IPS-18a (cell line): ENCODE results near the gene AGBL4.

Experiments used
- H3K27ac ChIP-seq: one replicate; pipeline ENCODE4 v1.5.1; 2013; ENCODE audit warnings: low read length
- H3K27me3 ChIP-seq: one replicate; pipeline ENCODE4 v1.6.1; 2013; ENCODE audit warnings: mild to moderate bottlenecking, low read length; ENCODE audit not compliant: control insufficient read depth, insufficient read depth
- H3K36me3 ChIP-seq: one replicate; pipeline ENCODE4 v1.6.1; 2013; ENCODE audit warnings: low read depth, low read length; ENCODE audit not compliant: control insufficient read depth
- H3K4me1 ChIP-seq: one replicate; pipeline ENCODE4 v1.6.1; 2013; ENCODE audit warnings: low read depth, low read length; ENCODE audit not compliant: control insufficient read depth
- H3K4me3 ChIP-seq: one replicate; pipeline ENCODE4 v1.5.1; 2013; ENCODE audit warnings: low read length
- H3K9ac ChIP-seq: one replicate; pipeline ENCODE4 v1.6.1; 2013; ENCODE audit warnings: mild to moderate bottlenecking, low read length, moderate library complexity
- H3K9me3 ChIP-seq: one replicate; pipeline ENCODE4 v1.6.1; 2013; ENCODE audit warnings: low read depth, low read length; ENCODE audit not compliant: control insufficient read depth

Gene AGBL4

GRCh38 chr1:48592330-48592729, 1431.4 kb downstream of the AGBL4 start:
- Histone ChIP-seq H3K27me3 (no peaks in the 10 kb centered on the region), H3K27ac (no peak overlapping the region), H3K36me3 (no peaks in the 10 kb centered on the region), H3K4me3 (no peak overlapping the region), H3K9me3 (no peaks in the 10 kb centered on the region), H3K4me1 (peaks cover 13% of the 10 kb centered on the region), H3K9ac (no peak overlapping the region)

DNA sequence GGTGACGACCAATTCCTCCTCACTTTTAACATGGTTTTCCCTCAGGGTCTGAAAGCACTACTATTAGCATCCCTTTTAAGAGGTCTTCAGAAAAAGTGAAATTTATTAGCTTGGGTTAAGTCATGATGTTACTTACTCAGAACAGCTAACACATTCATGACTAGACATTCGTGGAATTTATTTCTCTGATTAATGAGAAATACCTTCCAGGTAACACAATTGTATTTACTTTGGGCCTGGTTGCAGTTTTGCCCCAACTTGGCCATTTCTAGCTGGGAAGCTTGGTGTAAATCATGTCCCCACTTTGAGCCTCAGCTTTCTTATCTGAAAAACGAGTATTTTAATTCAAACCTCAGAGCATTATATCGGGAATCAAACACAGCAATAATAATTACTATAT, 1432.6 kb downstream of the AGBL4 start:
- Histone ChIP-seq H3K27me3 (no peaks in the 10 kb centered on the region), H3K27ac (no peak overlapping the region), H3K4me3 (no peak overlapping the region), H3K9me3 (no peaks in the 10 kb centered on the region), H3K4me1 (peaks cover 13% of the 10 kb centered on the region), H3K36me3 (no peaks in the 10 kb centered on the region), H3K9ac (no peak overlapping the region)

DNA sequence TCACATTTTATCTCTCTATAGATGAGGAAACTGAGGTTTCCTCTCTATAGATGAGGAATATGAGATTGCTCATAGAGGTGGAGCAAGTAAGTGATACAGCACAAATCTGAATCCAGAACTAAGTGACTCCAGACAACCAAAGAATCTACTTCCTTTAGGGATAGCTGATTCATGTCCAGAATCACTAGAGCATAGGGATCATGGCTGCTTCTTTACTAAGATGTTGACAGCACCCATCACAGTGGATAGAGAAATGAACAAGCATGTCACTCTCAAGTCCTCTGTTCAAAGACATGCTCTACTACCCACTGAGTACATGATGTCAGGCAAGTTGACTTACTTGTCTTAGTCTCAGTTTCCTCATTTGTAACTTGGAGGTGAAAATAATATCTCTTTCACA, 1435.7 kb downstream of the AGBL4 start:
- H3K27me3 ChIP-seq: no peaks in the 10 kb centered on the region
- H3K27ac ChIP-seq: no peak overlapping the region
- no peaks in the 10 kb centered on the region for H3K4me1 ChIP-seq
- H3K9me3 ChIP-seq: no peaks in the 10 kb centered on the region
- H3K36me3 ChIP-seq: no peaks in the 10 kb centered on the region
- H3K4me3 ChIP-seq: no peak overlapping the region
- H3K9ac ChIP-seq: no peak overlapping the region

GRCh38 chr1:48582408-48582807, 1441.3 kb downstream of the AGBL4 start:
- Histone ChIP-seq H3K27me3 (no peaks in the 10 kb centered on the region), H3K4me1 (no peaks in the 10 kb centered on the region), H3K9me3 (no peaks in the 10 kb centered on the region), H3K4me3 (no peak overlapping the region), H3K27ac (no peak overlapping the region), H3K9ac (no peak overlapping the region), H3K36me3 (no peaks in the 10 kb centered on the region)

- Histone ChIP-seq H3K4me1 (no peaks in the 10 kb centered on the region), H3K9me3 (no peaks in the 10 kb centered on the region), H3K27me3 (no peaks in the 10 kb centered on the region), H3K36me3 (no peaks in the 10 kb centered on the region), H3K4me3 (no peak overlapping the region), H3K9ac (no peak overlapping the region), H3K27ac (no peak overlapping the region)
Measured at GRCh38 chr1:48581270-48581669, 1442.5 kb downstream of the AGBL4 start.

GRCh38 chr1:48576565-48576964, 1447.2 kb downstream of the AGBL4 start:
- H3K9ac ChIP-seq: no peak overlapping the region
- H3K27ac ChIP-seq: no peak overlapping the region
- no peaks in the 10 kb centered on the region for H3K27me3 ChIP-seq
- no peaks in the 10 kb centered on the region for H3K9me3 ChIP-seq
- no peak overlapping the region for H3K4me3 ChIP-seq
- no peaks in the 10 kb centered on the region for H3K4me1 ChIP-seq
- H3K36me3 ChIP-seq: no peaks in the 10 kb centered on the region

DNA sequence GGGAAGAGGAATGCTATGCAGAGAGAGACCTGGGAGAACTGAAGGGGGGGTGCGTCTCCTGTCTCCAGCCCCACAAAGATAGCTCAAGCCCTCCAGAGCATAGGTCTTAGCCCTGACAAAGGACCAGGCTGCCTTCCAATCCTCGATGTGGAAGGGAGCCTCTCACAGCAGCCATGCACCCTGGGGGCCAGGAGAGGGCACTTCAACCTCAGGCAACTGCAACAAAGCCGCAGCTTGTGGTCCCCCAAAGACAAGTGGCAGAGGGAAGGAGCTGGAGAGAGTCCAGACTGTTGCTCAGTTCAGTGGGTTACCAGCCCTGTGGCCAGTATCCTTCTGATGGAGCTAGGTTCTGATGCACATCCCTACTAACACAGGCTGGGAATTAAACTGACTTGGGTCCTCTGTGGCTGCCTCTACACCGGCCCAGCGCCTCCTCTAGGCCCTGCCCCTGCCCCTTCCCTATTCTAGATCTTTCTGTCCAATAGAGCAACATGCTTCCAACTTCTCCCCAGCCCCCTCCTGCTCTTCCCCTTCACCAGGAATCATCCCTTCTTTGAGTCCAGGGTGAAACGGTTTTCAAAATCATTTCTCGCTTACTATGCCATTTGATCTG, 1451.0 kb downstream of the AGBL4 start:
- Histone ChIP-seq H3K27me3 (no peaks in the 10 kb centered on the region), H3K4me3 (no peak overlapping the region), H3K9me3 (no peaks in the 10 kb centered on the region), H3K9ac (no peak overlapping the region), H3K4me1 (no peaks in the 10 kb centered on the region), H3K36me3 (no peaks in the 10 kb centered on the region), H3K27ac (no peak overlapping the region)

DNA sequence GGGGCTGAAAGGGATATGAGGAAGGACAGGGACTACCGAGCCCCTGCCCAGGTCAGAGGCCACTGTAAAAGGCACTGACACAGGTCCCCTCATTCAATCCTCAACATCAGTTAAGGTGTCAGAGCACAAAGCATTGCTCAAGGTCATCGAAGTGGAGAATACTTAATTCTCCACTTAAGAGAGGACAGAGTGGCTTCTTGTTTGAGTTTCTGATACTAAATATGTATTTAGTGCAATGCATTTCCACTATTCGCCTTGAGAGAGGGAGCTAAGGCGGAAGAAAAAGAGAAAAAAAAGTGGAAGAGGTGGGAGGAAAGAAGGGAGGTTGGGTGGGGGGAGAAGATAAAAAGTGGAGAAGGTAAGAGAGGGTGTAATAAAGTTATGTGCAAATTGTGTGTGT, 1451.6 kb downstream of the AGBL4 start:
- Histone ChIP-seq H3K27ac (no peak overlapping the region), H3K9ac (no peak overlapping the region), H3K4me3 (no peak overlapping the region), H3K36me3 (no peaks in the 10 kb centered on the region), H3K4me1 (no peaks in the 10 kb centered on the region), H3K27me3 (no peaks in the 10 kb centered on the region), H3K9me3 (no peaks in the 10 kb centered on the region)

DNA sequence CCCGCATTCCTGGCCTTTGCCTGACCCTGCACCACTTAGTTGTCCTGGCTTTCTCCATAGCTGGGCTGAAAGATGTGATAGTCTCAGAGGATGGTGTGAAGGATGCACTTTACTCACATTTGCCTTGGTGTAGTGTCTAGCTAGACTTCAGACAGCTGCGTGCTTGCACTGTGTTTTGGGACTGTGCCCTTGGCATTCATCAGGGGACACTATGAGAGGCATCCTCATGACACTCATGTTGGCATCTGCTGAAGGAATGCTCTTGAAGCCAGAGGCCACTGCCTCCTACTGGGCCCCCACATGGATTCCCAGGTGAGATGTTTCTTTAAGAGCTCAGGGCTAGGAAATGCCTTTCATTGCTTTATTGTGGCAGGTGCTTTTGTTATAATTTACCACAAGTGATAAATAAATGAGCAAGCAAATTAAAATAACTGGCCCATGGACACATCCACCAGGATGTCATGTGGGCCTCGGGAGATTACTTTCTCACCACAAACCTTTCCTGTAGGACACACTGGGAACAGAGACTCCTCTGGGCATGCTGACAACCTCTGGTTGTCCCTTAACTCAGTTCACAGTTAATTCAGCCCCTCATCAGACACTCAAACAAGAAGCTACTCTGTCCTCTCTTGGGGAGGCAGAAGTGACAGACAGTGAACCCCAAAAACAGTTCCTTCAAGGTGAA, 1452.3 kb downstream of the AGBL4 start:
- no peaks in the 10 kb centered on the region for H3K9me3 ChIP-seq
- no peaks in the 10 kb centered on the region for H3K4me1 ChIP-seq
- no peak overlapping the region for H3K4me3 ChIP-seq
- no peak overlapping the region for H3K9ac ChIP-seq
- H3K27ac ChIP-seq: no peak overlapping the region
- H3K36me3 ChIP-seq: no peaks in the 10 kb centered on the region
- no peaks in the 10 kb centered on the region for H3K27me3 ChIP-seq

GRCh38 chr1:48570568-48570967, 1453.2 kb downstream of the AGBL4 start:
- Histone ChIP-seq H3K27ac (no peak overlapping the region), H3K9ac (no peak overlapping the region), H3K36me3 (no peaks in the 10 kb centered on the region), H3K9me3 (no peaks in the 10 kb centered on the region), H3K4me1 (no peaks in the 10 kb centered on the region), H3K4me3 (no peak overlapping the region), H3K27me3 (no peaks in the 10 kb centered on the region)

GRCh38 chr1:48568501-48568900, 1455.3 kb downstream of the AGBL4 start:
- no peak overlapping the region for H3K4me3 ChIP-seq

DNA sequence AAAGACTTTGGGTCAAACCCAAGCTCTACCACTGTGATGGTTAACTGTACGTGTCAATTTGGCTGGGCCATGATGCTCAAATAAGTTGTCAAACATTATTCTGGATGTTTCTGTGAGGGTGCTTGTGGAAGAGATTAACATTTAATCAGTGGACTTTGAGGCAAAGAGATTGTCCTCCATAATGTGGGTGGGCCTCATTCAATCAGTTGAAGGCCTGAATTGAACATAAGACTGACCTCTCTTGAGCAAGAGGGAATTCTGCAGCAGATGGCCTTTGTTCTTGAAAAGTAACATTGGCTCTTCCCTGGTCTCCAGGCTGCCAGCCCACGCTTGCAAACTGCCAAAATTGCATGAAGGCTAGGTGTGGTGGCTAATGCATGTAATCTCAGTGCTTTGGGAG, 1457.3 kb downstream of the AGBL4 start:
- Histone ChIP-seq H3K36me3 (no peaks in the 10 kb centered on the region), H3K9me3 (no peaks in the 10 kb centered on the region), H3K9ac (no peak overlapping the region), H3K4me1 (no peaks in the 10 kb centered on the region), H3K27ac (no peak overlapping the region), H3K27me3 (no peaks in the 10 kb centered on the region), H3K4me3 (no peak overlapping the region)

More at GRCh38 chr1:48568501-48568900, 1455.3 kb downstream of the AGBL4 start:
- no peaks in the 10 kb centered on the region for H3K4me1 ChIP-seq
- no peaks in the 10 kb centered on the region for H3K27me3 ChIP-seq
- no peaks in the 10 kb centered on the region for H3K36me3 ChIP-seq
- no peak overlapping the region for H3K9ac ChIP-seq
- H3K9me3 ChIP-seq: no peaks in the 10 kb centered on the region
- no peak overlapping the region for H3K27ac ChIP-seq
